ENCODE measurements around the gene NDST4.

Gene NDST4

DNA sequence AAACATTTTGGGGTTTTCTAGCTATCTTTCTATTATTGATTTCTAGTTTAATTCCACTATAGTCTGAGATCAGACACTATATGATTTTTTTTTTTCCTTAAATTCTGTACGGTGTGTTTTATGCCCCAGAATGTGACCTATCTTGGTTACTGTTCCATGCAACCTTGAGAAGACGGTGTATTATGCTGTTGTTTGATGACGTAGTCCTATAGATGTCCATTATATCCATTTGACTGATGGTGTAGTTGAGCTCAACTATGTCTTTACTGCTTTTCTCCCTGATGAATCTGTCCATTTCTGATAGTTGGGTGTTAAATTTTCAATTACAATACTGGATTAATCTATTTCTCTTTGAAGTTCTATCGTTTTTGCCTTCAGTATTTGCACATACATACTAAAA is 212.5 kb downstream of the NDST4 start:
- DNase-seq, result no peak

DNA sequence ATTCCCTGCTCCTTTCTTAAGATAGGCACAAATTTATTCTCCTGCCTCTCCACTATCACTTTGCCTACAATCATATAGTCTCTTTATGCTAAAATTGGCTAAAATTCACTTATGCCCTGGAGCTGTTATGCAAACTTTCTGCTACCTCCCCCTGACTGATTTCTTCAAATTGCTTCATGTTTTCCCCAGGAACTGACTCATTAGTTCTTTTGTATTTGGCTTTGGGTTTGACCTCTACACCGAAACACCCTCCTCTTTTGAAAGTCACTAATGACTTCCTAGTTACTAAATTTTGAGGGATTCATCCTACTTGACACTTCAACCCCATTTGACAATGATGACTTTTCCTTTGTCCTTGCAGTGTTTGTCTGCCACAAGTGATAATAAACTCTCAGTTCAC is 222.6 kb downstream of the NDST4 start:
- no peak for DNase-seq

DNA sequence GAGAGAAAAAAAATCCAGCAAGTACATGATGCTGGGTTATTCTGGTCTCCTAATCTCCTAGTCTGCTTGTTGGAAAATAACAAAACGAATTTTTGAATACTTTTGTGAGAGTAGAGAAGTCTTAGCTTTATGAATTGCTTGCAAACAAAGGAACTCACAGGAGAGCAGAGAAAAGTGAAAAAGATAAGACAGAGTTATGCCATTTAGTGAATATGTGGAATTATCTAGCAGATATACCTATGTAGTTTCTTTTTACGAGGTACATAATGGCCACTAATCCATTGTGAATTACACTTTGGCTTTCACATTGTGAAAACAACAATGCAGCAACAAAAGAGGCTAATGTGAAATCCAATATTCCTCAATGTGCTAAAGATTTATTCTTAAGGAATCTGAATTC is 226.7 kb downstream of the NDST4 start:
- no peak for DNase-seq

DNA sequence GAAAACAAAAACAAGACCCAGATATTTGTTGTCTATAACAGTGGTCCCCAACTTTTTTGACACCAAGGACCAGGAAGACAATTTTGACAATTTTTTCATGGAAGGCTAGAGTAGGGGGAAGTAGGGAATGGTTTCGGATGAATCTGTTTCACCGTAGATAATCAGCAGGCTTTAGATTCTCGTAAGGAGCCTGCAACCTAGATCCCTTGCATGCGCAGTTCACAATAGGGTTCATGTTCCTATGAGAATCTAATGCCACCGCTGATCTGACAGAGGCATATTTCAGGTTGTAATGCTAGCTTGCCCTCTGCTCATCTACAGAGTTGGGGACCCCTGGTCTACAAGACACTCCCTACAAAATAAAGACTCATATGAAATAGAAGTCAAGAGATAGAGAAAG is 229.8 kb downstream of the NDST4 start:
- no peak for DNase-seq

DNA sequence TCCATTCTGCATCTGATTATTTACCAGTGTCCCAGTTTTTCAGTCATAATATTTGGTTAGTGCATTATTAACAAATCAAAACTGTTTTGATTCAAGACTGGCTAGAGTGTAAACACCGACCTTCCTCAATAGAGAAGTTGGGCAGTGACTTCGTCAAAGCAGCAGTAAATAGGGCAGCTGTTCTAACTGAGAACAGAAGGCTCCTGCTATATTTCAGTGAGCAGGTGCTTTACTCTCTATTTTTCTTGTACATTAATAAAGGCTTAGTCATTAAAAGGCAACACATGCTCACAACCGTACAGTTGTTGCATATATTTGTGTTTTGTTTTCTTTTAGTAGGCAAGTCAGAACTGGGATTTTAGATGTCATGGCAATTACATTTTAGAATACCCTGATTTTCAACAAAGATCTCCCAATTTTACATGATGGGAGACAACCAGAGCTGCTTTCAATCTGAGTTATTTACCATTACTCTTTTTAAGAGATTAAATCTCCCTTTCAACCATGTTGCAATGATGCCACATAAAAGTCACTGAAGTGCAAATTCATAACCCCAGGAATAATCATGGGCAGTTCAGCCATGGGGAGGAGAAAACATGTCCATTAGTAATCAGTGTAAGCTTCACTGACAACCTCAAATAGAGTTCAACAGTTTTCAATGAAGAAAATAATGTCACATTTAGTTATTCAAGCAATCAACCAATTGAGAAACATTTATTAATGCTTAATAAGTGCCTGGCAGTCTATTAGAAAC is 233.3 kb downstream of the NDST4 start:
- peak; percentile 64 for DNase-seq

DNA sequence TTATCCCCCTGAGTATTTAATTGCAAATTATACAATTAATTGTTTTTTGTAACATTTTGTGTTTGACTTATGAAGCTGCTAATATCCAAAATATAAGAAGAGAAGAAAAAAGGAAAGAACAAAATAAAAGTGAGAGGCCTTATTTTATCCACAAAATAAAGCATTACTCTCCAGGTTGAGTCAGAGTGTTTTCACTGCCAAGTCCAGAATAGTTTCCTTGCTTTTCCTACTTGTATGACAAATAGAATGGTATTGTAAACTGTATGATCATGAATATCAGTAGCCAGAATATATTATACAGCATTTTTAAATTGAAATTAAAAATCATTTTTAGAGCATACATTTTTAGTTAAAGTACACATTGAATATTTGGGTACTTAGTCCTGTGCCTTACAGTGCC is 237.8 kb downstream of the NDST4 start:
- no peak for DNase-seq

DNA sequence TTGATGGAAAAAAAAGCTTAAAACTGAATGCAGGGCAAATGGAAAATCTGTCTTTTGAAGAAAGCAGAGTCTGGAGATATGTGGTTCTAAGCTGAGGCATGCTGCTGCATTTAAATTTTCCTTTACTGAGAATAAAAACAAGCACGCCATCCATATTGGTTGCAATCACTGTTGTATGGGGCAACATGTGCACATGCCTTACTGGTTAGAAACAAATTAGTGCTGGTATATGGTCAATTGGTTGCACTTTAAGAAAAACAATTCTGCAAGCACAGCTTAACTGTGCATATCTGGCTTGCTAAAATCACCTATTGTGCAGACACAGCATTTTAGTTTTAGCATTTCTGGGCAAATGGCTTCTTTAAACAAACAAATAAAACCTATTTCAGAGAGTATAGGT is 239.1 kb downstream of the NDST4 start:
- no peak for DNase-seq

DNA sequence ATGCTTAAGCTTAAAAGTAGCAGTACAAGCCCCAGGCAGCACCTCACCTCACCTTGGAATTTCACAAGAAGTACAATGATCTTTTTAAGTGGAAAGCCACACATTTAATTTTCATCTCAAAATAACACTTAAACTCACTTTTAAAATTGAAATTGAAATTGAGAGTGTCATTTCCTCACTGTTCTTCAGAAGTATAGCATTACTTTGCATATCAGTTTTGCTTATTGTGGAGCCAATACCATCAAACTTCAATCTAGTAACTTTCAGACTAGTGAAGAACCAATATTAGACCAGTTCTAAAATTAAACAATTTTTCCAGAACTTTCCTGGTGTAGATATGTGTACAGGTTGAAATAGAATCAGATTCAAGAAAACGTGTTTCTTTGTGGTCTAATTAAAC is 242.4 kb downstream of the NDST4 start:
- DNase-seq, result no peak

DNA sequence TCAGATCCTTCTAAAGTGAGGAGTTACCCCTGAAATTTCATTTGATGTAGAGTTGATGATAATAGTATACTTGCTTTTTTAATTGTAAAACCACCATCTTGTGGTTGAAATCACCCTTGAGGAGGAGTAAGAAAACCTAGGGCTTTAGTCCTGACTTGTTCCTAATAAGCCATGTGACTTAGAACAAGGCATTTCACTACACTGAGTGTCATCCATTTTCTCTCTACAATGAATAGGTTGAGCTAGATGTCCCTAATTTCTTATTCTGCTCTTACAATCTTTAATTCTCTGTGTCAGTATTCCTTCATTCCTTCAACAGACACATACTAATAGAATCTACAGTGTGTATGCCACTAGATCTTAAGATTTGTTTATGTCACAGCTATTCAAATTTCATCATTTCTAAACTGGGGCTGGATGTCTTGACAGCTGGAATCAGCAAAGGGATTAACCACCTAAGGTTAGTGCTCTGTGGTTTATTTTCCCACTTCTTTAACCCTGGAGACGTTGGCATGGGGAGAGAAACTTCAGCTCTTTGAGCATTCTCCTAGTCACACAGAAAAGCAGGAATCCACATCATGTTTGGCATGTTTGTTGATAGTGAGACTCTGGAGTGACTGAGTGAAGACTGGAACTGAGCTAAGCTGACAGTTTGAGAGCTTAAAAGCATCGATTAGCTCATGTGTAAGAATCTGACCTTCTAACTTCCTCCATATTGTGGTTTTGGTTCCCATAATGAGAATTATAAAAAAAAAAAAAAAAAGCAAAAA is 246.3 kb downstream of the NDST4 start:
- DNase-seq, result no peak

DNA sequence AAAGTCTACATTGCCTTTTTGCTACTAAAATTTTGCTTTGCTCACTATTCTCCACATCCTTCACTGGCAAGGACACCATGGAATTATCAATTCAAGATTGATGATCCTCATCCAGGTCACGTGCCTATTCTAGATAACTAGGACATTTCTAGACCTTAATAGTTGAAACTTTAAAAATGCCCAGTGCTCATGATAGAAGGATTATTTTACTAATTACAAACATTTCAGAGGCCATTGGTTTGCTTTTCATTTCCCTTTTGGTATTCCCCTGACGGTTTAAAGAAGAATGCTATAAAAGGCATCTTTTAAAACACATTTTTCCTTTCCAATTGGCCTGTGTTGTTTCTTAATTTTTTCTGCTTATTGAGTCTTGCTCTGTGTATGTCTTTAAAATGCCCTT is 249.4 kb downstream of the NDST4 start:
- no peak for DNase-seq

DNA sequence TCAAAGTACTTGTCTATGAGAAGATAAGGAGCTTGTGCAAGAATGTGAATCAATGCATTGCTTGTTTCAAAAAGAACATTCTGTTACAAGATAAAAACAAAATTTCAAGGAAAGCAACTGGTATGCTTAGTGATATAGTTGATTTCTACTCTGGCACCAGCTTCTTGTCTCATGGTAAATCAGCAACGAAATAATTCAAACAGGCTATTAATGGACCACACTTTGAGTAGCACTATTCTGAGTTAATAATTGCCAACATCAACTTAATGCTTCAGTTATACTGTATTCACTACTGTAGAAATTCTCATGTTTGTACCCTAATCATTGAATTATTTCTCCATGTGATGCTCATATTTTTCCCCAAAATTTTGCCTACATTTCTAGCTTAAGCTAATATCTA is 252.6 kb downstream of the NDST4 start:
- no peak for DNase-seq

DNA sequence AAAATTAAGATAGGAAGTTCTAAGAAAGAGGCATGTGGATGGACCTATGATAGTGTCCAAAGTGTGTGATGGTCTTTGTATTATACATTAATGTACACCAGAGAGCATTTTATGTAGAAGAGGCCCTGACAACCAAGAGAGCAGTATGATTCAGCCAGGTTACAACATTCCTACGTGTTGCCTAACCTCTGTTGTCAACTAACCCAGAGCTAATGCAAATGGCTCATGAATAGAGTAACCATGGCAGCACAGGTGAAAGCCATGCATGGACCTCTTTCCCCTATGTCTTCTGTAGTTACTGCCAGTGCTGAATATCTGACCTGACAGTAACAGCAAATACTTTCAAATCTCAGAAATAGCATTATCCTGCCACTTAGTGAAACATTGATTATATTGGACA is 255.6 kb downstream of the NDST4 start:
- DNase-seq, result no peak

DNA sequence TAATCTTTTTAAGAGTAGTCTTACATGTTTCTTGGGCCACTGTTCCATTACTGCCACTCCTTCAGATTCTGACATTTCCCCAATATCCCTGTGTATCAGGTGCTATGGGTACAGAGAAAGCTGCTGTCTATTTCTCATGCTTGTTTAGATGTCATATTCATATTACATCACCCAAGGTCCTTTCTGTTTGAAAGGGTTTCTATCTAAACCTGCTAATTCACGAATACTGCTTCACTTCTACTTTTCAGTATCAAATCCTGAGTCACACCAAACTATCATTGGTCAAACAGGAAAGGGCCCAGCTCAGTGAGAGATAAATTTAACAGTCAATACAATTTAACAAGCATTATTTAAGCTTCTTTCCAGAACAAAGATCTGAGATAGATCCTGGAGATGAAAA is 273.4 kb downstream of the NDST4 start:
- DNase-seq, result no peak

DNA sequence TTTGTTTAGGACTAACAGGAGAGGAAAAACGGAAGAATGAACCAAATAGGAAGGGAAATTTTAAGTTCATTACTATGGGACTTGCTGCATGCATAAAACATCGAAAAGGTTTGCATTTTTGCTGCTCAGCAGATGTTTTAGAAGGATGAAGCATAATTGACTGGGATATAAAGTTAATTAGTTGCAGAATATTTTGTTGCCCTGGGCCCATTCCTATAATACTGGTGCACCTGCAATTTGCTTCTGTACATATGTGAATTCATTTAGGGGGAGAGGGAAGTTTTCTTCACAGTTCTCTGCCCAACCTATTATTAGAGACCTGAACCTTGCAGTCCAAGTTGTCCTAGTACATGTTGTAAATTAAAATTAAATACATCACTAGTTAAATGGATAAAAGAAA is 282.8 kb downstream of the NDST4 start:
- DNase-seq, result no peak

DNA sequence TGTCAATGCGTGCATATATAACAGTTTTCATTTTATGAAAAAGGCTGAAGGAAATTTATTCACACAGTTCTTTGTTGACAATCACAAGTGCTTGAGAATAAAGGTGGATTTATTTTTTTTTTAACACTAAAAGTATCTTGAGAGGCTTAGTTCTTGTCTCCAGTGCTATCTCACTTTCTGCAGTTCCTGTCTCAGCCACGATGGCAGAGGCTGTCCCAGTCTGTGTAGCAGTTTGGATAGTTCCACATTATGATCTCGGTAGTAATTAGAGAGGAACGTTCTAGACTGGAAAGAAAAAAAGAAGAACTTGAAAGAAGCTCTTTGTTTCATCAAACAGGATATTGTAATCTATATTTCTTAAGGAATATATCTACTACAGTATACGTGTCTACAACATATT is 285.8 kb downstream of the NDST4 start:
- no peak for DNase-seq

DNA sequence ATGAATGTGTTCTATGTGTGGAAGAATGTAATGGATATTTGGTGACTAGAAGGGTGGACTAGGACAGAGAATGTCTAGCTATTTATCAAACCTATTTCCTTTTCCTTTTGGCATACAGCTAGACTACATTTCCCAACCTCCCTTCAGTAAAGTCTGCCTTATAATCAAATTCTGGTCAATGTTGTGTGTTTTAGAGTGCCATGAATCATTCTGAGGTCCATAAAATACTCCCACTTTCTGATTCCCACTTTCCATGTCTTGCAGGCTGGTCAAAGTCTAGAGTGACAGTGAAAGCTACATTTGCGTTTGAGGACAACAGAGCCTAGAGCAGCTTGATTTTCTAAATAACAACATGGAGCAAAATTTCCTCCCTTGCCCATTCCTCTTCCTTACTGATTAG is 297.7 kb downstream of the NDST4 start:
- no peak for DNase-seq

DNA sequence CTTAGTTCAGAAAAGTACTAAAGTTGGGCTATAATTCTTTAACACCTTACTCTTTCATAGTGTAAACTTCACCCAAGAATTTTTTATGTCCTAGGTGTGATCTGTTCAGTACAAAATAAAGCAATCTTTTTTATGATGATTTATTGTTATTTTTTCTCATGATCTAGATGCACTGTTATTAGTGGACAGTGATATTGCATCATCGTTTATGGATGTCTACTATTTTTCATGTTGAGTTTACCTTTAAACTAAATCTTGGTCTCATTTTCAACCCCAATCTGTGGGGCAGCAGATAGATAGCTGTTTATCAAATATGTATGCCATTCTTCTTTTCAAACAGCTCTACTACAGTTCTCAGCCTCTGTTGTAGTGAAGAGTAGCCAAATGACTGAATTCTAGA is 299.5 kb downstream of the NDST4 start:
- DNase-seq, result no peak

DNA sequence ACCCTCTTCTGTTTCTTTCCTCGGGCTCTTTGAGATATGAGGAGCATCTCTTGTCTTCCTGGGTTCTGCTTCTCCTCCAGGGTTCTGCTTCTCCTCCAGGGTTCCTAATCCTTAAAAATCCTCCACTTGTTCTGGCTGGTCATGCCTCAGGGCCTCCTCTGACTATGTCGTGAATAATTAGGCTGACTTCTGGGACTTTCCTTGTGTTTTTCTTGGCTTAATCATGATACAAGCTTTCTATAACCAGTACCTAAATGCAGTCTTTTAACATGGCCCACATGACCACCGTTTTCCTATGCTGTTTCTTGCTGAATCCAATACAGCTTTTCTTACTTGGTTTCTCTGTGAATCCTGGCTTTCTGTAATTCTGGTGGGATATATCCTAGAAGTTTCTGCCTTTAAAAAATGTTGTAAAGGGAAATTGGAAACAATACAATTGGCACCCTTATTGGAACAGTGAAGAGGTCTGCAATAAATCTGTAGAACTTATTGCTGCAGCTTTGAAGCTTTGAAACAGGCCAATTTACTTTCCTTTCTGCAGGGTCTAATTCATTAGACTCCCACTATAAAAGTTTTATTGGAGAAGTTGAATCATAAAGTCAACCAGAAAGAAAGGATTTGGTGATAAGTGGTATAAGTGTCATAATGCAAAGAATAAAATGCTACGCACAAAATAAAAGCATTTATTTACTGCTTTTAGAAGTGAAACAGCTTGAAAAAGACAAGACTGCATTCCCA is 301.7 kb downstream of the NDST4 start:
- DNase-seq, result no peak

DNA sequence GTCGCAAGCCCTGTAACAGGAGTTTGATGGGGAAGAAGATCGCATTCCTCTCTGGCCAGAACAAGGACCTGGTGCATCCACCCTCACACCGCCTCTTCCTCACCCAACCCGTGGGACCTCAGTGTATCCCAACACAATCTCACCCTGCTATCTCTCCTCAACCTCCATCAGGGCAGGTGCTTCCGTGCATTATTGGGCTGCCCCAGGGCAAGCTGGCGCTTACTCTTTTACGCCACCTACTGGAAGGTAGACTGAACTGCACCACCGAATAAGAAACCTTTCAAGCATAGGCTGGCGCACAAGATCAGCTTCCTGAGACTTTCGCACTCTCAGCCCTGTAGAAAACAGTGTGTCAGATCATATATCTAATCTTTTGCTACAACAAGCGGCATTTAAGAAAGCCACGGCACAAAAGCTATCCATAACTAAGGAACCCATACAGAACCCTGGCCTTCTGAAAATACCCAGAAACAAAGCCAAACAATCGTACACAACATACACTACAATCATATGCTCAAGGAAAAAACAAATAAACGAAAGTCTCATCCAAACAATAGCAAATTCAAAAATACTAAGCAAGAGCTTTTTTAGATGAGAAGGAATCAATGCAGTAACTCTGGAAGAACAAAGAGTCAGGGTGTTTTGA is 305.5 kb downstream of the NDST4 start:
- no peak for DNase-seq

DNA sequence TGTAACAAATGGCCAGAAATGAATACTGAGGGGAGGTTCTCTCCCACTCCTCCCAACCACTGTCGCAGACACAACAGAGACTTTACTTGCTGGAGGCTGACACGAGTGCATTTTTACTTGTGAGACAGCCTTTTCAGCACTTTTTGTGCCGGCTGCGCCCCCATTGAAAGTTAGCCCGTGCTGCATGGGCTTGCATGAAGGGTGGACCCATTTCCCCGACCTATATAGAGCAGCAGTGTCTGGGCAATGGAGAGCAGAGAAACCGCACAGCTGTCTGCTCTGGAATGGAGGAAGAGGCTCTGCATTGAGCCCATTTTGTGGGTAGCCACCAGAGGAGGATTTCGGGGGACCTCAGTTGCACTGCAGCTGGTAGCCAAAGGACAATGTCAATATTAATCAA is 306.1 kb downstream of the NDST4 start:
- no peak for DNase-seq

DNA sequence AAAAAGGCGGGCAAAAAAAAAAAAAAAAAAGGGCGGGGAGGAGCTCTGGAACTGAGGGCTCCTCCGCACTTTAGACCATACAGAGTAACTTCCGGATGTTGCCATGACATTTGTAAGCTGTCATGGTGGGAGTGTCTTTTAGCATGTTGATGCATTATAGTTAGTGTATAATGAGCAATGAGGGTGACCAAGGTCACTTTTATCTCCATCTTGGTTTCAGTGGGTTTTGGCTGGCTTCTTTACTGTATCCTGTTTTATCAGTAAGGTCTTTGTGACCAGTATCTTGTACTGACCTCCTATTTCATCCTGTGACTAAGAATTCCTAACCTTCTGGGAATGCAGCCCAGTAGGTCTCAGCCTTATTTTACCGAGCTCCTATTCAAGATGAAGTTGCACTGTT is 321.4 kb downstream of the NDST4 start:
- DNase-seq, result no peak

DNA sequence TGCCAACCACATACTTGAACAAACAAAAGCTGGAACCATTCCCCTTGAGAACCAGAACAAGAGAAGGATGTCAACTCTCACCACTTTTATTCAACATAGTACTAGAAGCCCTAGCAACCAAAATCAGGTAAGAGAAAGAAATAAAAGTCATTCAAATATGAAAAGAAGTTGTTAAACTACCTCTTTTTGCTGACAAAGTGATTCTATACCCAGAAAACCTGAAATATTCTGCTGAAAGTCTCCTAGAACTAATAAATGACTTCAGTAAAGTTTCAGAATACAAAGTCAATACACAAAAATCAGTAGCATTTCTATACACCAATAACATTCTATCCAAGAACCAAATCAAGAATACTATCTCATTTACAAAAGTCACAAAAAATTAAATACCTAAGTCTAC is 327.9 kb downstream of the NDST4 start:
- DNase-seq, result no peak

DNA sequence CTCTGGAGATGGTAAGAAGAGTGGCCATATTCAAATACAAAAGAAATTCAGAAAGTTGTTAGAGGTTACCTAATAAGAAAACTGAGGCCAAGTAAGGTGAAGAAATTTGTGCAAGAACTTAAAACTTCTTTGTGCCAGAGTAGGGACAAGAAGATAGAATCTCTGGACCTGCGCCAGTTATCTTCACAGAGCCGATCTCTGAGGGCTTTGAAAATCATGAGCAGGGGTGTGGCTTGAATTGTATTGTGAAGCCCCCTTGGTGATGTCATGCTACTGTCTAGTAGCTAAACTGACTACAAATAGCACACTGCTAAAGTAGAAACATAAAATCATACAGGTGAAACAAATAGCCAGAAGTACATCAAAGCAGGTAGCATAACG is 330.2 kb downstream of the NDST4 start:
- DNase-seq, result no peak
